ENCODE data around the gene ASPN.

DNA sequence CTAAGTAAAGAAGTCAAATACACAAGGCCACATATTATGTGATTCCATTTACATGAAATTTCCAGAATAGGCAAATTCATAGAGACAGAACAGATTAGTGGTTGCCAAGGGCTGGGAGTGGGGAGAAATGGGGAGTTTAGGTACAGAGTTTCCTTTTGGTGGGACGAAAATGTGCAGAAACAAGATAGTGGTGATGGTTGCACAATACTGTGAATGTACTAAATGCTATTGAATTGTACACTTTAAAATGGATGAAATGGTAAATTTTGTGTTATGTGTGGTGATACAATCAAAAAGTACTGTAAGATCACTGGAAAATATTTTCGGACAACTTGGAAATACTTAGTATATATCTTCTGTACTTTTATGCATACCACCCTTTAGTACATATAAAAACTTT is 38.5 kb upstream of the ASPN start:
- no peak for TF ChIP-seq POLR2A (IDR thresholded peaks at IDR 0.05)
- TF ChIP-seq, protein P1, sequence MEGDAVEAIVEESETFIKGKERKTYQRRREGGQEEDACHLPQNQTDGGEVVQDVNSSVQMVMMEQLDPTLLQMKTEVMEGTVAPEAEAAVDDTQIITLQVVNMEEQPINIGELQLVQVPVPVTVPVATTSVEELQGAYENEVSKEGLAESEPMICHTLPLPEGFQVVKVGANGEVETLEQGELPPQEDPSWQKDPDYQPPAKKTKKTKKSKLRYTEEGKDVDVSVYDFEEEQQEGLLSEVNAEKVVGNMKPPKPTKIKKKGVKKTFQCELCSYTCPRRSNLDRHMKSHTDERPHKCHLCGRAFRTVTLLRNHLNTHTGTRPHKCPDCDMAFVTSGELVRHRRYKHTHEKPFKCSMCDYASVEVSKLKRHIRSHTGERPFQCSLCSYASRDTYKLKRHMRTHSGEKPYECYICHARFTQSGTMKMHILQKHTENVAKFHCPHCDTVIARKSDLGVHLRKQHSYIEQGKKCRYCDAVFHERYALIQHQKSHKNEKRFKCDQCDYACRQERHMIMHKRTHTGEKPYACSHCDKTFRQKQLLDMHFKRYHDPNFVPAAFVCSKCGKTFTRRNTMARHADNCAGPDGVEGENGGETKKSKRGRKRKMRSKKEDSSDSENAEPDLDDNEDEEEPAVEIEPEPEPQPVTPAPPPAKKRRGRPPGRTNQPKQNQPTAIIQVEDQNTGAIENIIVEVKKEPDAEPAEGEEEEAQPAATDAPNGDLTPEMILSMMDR (IDR thresholded peaks at IDR 0.05): no peak
- no peak for TF ChIP-seq POLR2AphosphoS5 (IDR thresholded peaks at IDR 0.05)

All from breast epithelium (tissue), 3 donors.